ENCODE measurements around the gene GNA12. TPM values are rescaled to one million over a fixed set of nuclear protein-coding genes. Genes with fewer than 3 reads are reported as not detected.

The GNA12 gene
- total RNA-seq, 1 experiment from 2014 or later: 36.2 TPM

GRCh38 chr7:2826771-2827170 is 17.3 kb downstream of the GNA12 start:
- H3K27me3 Mint-ChIP-seq (ENCODE audit: insufficient read depth, unreplicated experiment): no peaks in the 10 kb centered on the region
- peaks cover 18% of the 10 kb centered on the region for H3K4me1 Mint-ChIP-seq (ENCODE audit: insufficient read depth, unreplicated experiment)
- H3K4me3 Mint-ChIP-seq (ENCODE audit: unreplicated experiment): no peak overlapping the region
- TF ChIP-seq, protein P1, sequence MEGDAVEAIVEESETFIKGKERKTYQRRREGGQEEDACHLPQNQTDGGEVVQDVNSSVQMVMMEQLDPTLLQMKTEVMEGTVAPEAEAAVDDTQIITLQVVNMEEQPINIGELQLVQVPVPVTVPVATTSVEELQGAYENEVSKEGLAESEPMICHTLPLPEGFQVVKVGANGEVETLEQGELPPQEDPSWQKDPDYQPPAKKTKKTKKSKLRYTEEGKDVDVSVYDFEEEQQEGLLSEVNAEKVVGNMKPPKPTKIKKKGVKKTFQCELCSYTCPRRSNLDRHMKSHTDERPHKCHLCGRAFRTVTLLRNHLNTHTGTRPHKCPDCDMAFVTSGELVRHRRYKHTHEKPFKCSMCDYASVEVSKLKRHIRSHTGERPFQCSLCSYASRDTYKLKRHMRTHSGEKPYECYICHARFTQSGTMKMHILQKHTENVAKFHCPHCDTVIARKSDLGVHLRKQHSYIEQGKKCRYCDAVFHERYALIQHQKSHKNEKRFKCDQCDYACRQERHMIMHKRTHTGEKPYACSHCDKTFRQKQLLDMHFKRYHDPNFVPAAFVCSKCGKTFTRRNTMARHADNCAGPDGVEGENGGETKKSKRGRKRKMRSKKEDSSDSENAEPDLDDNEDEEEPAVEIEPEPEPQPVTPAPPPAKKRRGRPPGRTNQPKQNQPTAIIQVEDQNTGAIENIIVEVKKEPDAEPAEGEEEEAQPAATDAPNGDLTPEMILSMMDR (IDR thresholded peaks at IDR 0.05; ENCODE audit: unreplicated experiment): no peak
- intact Hi-C loops (cut with micrococcal nuclease): no loop called here
- peaks cover 24% of the 10 kb centered on the region for H3K36me3 Mint-ChIP-seq (ENCODE audit: insufficient read depth, unreplicated experiment)
- H3K9me3 Mint-ChIP-seq (ENCODE audit: unreplicated experiment): no peaks in the 10 kb centered on the region
- ChIA-PET POLR2A (no interaction called here), CTCF (no interaction called here)
- DNase-seq (ENCODE audit: unreplicated experiment): no peak
- H3K27ac Mint-ChIP-seq (ENCODE audit: low read depth, unreplicated experiment): no peak overlapping the region
- BruUV-seq (replicated peaks): no TSS peak

DNA sequence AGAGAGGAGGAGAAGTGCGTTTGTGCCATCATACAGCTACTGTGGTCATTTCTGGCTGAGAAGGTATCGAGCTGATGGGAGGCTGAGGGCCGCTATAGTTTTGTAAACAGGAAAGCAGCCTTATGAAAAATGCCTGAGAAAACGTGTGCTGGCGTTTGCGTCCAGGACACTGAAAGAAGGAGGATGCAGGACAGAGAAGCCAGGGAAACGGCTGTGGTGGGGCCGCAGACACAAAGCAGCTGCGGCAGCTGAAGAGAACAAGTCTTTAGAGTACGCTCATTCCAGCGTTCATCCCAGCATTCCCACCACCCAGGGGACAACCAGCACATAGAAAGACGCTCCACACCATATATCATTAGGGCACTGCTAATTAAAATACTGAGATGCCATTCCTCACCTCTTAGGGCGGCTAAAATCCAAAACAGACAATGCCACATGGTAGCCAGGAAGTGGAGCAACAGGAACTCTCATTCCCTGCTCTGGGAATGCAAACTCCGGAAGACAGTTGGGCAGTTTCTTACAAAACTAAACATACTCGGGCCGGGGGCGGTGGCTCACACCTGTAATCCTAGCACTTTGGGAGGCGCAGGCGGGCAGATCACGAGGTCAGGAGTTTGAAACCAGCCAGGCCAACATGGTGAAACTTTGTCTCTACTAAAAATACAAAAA is 18.4 kb downstream of the GNA12 start:
- Mint-ChIP-seq H3K36me3 (ENCODE audit: insufficient read depth, unreplicated experiment) (peaks cover 28% of the 10 kb centered on the region), H3K4me3 (ENCODE audit: unreplicated experiment) (no peak overlapping the region), H3K9me3 (ENCODE audit: unreplicated experiment) (no peaks in the 10 kb centered on the region), H3K4me1 (ENCODE audit: insufficient read depth, unreplicated experiment) (peaks cover 29% of the 10 kb centered on the region), H3K27me3 (ENCODE audit: insufficient read depth, unreplicated experiment) (no peaks in the 10 kb centered on the region), H3K27ac (ENCODE audit: low read depth, unreplicated experiment) (no peak overlapping the region)
- no TSS peak for BruUV-seq (replicated peaks)
- TF ChIP-seq, protein P1 (IDR thresholded peaks at IDR 0.05; ENCODE audit: unreplicated experiment): no peak
- CTCF ChIA-PET: interaction anchor here (1.0 kb wide), 1 partner anchor 15 kb away, joined by 3 read pairs; no protein-coding TSS in a partner anchor
- POLR2A ChIA-PET: no interaction called here
- intact Hi-C loops (cut with micrococcal nuclease): no loop called here
- DNase-seq (ENCODE audit: unreplicated experiment): no peak

DNA sequence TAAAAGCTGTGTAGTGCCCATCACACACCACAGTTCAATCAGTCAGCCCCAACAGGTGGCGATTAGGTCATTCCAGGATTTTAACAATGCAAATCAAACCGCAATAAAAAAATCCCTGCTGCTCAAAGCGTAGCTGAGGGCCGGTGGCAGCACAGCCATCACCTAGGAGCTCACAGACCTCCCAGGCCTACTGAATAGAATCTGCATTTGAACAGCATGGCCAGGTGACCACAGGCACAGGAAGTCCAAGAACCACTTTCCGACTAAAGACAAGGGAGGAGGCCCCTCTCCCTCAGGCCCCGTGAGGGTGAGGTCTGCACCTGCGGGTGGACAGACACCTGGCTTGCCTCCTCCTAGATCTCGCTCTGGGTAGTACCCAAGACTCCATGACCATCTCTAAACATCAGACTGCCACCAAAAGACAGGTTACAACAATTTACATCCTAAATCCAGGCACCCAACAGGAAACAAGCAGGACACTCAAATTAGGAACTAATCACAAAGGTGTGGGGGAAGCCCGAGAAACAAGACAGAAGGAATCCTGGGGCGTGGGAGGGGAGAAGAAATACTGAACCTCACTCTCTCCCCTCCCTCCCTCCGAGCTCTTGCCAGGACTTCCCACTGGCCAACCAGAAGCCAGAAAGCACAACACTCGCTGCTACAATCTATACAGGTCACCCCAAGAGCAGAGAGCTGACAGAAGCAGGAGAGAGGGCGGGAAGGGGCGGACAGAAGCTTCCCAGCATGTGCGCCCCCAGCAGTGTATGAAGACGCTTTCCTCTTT is 19.2 kb downstream of the GNA12 start:
- TF ChIP-seq, protein P1 (IDR thresholded peaks at IDR 0.05; ENCODE audit: unreplicated experiment): no peak
- H3K36me3 Mint-ChIP-seq (ENCODE audit: insufficient read depth, unreplicated experiment): peaks cover 21% of the 10 kb centered on the region
- no TSS peak for BruUV-seq (replicated peaks)
- H3K4me1 Mint-ChIP-seq (ENCODE audit: insufficient read depth, unreplicated experiment): peaks cover 35% of the 10 kb centered on the region
- no peaks in the 10 kb centered on the region for H3K9me3 Mint-ChIP-seq (ENCODE audit: unreplicated experiment)
- peak overlapping the region; percentile 61 for H3K27ac Mint-ChIP-seq (ENCODE audit: low read depth, unreplicated experiment)
- no peak overlapping the region for H3K4me3 Mint-ChIP-seq (ENCODE audit: unreplicated experiment)
- no peaks in the 10 kb centered on the region for H3K27me3 Mint-ChIP-seq (ENCODE audit: insufficient read depth, unreplicated experiment)
- ChIA-PET CTCF (interaction anchor here (1.0 kb wide), 1 partner anchor 14 kb away, joined by 3 read pairs; no protein-coding TSS in a partner anchor), POLR2A (interaction anchor here (1.4 kb wide), 1 partner anchor 68 kb away, joined by 3 read pairs; no protein-coding TSS in a partner anchor)
- intact Hi-C loops (cut with micrococcal nuclease): loop anchor here (5.0 kb wide), 1 partner anchor 68 kb away; no protein-coding TSS in a partner anchor
- no peak for DNase-seq (ENCODE audit: unreplicated experiment)

GRCh38 chr7:2824026-2824677 is 20.0 kb downstream of the GNA12 start:
- H3K4me3 Mint-ChIP-seq (ENCODE audit: unreplicated experiment): no peak overlapping the region
- no peak for DNase-seq (ENCODE audit: unreplicated experiment)
- TF ChIP-seq, protein P1 (IDR thresholded peaks at IDR 0.05; ENCODE audit: unreplicated experiment): no peak
- POLR2A ChIA-PET: interaction anchor here (1.4 kb wide), 1 partner anchor 67 kb away, joined by 3 read pairs; no protein-coding TSS in a partner anchor
- no peaks in the 10 kb centered on the region for H3K27me3 Mint-ChIP-seq (ENCODE audit: insufficient read depth, unreplicated experiment)
- CTCF ChIA-PET: no interaction called here
- intact Hi-C loops (cut with micrococcal nuclease): loop anchor here (5.0 kb wide), 1 partner anchor 67 kb away; no protein-coding TSS in a partner anchor
- peak overlapping the region; percentile 21 for H3K27ac Mint-ChIP-seq (ENCODE audit: low read depth, unreplicated experiment)
- peaks cover 41% of the 10 kb centered on the region for H3K4me1 Mint-ChIP-seq (ENCODE audit: insufficient read depth, unreplicated experiment)
- no TSS peak for BruUV-seq (replicated peaks)
- H3K36me3 Mint-ChIP-seq (ENCODE audit: insufficient read depth, unreplicated experiment): peaks cover 17% of the 10 kb centered on the region
- H3K9me3 Mint-ChIP-seq (ENCODE audit: unreplicated experiment): no peaks in the 10 kb centered on the region

Measured in MCF 10A (cell line).